ENCODE results near the gene TMEM190. TPM values are rescaled to one million over a fixed set of nuclear protein-coding genes. Genes with fewer than 3 reads are reported as not detected.

The TMEM190 gene
- total and polyA plus RNA-seq, 9 of the 15 experiments (the other 6 are each of a cell fraction or from before 2014, with no cell fraction given), result not detected

DNA sequence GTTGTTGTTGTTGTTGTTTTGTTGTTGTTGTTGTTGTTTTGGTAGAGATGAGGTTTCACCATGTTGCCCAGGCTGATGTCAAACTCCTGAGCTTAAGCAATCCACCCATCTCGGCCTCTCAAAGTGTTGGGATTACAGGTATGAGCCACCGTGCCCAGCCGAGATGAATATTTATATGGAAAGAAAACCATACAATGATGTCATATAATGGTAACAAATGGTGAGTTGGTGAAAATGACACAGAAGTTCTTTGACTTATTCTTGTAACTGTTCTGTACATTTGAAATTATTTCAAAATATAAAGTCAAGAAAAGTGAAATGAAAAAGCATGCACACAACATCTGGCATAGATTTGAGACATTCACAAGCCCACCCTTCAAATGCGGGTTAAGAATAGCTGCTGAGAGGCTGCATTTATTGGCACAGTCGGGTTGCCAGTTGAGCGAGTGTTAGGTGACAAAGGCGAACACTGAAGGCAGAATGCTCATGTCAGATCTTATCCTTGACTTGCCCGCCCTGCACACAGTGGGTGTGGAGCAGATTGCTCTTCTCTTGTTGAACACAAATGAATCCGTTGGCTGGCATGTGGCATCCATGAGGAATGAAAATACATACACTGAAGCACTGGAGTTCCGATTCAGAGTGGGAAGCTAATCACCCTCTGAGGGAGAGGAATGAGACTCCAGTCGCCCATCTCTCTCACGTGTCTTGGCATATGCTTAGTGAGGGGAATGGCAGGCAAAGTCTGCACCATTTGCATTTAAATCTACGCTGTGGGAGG, 46.8 kb downstream of the TMEM190 start:
- peaks cover 11% of the 10 kb centered on the region in 2 experiments for H3K27me3 ChIP-seq (ENCODE audit: control insufficient read depth in 2 of 2, insufficient read depth in 2 of 2, low read length in 2 of 2)
- H3K79me2 ChIP-seq (ENCODE audit: control insufficient read depth, insufficient read depth, low read length), result no peaks in the 10 kb centered on the region
- H3K4me3 ChIP-seq, result no peak overlapping the region
- ATAC-seq (no peak), FAIRE-seq (no peak), DNase-seq (ENCODE audit: extremely low read depth in 1 of 4, low spot score in 3 of 4) (no peak)
- WGBS (ENCODE audit: insufficient coverage, low coverage, missing lambda C conversion rate), result 6% methylated on average over 13 of the region's 13 CpGs
- H2AFZ ChIP-seq (ENCODE audit: low read depth, low read length), result no peak overlapping the region
- H3K9me3 ChIP-seq (replicated peaks; ENCODE audit: control insufficient read depth, insufficient read depth, low read depth, low read length), result peaks cover 7% of the 10 kb centered on the region; the same call in 1 of the 2 replicates
- no peaks in the 10 kb centered on the region for H3K36me3 ChIP-seq (ENCODE audit: control insufficient read depth, insufficient read depth, low read length)
- intact Hi-C loops (cut with micrococcal nuclease), result no loop called here
- H3K9ac ChIP-seq (ENCODE audit: insufficient read depth in 1 of 2, low read depth in 2 of 2, low read length in 2 of 2), result no peak overlapping the region; a peak in 1 of 4 replicates
- CTCF ChIA-PET (ENCODE audit: low intra/inter-chr PET ratio), result no interaction called here
- no peaks in the 10 kb centered on the region for H3K9me1 ChIP-seq (ENCODE audit: control insufficient read depth, insufficient read depth, low read length)
- no peaks in the 10 kb centered on the region for H4K20me1 ChIP-seq (replicated peaks; ENCODE audit: control insufficient read depth, insufficient read depth, low read length)
- H3K27ac ChIP-seq (ENCODE audit: extremely low read depth, low read depth, low read length), result no peak overlapping the region
- peaks cover 0 to 9% of the 10 kb centered on the region in 2 experiments; a peak in 2 of 5 replicates for H3K4me1 ChIP-seq (replicated peaks in 1 of 2; ENCODE audit: control insufficient read depth in 2 of 2, insufficient read depth in 2 of 2, low read length in 2 of 2)
- POLR2A ChIA-PET, result interaction anchor here (1.4 kb wide), 1 partner anchor 16 kb away, joined by 4 read pairs; the partner anchor contains the start of gene UBE2S
- TF ChIP-seq, protein P1, sequence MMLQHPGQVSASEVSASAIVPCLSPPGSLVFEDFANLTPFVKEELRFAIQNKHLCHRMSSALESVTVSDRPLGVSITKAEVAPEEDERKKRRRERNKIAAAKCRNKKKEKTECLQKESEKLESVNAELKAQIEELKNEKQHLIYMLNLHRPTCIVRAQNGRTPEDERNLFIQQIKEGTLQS (IDR thresholded peaks at IDR 0.05), result 0 out of 2 replicates have a peak, but pooled peaks have one; percentile 8
- TF ChIP-seq, protein P1 (CRISPR knock-in tag; conservative IDR thresholded peaks at IDR 0.05), result no peak
- no peak for TF ChIP-seq RBM14 (IDR thresholded peaks at IDR 0.05; ENCODE audit: borderline replicate concordance, insufficient read depth, low read depth, low read length)
- no TSS peak for BruUV-seq (replicated peaks)
- in situ Hi-C loops (cut with MboI), result no loop called here
- no peak overlapping the region for H3K4me2 ChIP-seq (ENCODE audit: insufficient read depth, low read length)

Measured in K562 (cell line).